NCI-H146 treated with DMSO at 0.1 percent for 48 hours (cell line): ENCODE data around the gene PRKN.
"Not testable (repeated sequence)": the region's sequence is repeated elsewhere in the genome, so short reads cannot be mapped to it uniquely, and the experiment has no call there.

ENCODE experiments used
- DNase-seq: peaks from one replicate; lab custom pipeline; 2025; ENCODE audit not compliant: unreplicated experiment; lab: John Stamatoyannopoulos, UW

The PRKN gene

DNA sequence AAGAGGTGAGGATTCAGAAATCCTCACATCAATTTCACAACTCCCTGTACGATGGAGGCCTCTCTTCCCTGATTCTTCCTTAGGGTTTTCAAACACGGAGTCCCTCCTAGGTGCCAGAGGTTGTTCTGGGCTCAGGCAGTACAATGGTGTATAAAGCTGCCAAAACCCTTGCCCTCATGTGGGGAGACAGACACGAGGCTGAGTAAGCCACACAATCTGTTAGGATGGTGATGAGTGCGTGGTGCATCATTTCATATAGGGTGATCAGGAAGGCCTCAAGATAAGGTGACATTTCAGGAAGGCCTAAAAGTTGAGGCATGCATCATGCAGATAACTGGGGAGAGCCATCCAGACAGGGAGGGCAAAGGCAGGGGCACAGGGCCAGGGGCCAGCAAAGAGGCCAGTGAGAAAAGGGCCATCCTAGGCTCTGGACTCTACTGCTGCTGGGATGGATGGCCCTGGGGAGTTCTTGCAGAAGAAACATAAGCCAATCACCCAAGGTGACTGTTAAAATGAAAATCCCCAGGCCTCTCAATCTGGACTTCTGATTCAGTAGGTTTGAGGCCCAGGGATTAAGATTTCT lies 186.5 kb downstream of the PRKN start:
- DNase-seq = no peak

DNA sequence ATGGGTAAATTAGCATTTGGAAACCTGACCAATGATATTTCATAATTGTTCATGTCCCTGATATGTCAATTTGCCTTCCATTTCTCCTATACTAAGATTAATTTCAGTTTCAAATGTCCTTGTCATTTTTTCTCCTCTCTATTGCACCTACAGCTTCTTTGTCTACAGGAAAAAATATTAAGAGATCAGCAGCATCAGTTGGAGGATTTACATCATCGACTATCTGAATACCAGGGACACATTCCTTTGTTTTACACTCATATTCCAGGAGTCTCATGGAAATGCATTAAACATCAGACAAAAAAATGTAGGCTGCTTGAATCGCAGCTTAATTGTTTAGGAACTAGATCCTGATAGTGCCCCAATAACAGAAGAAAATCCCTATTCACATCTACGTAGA lies 188.2 kb downstream of the PRKN start:
- no peak for DNase-seq

DNA sequence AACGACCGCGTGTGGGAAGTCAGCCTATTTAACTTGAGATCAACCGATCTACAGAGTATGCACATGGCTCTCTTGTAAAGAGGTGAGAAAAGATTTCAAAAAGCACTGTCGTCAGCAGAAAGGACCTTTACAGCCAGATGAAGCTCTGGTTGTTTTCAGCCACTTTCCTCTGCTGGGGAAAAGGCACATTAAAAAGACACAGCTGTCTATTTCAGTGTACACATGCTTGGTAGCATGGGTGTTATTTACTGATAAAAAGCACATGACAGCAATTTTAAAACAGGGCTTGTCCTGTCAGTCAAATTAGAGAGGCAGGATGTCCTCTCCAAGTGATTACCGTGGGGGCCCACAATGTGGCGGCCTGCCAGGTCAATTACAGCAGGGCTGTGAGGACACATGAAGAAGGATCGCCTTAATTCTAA lies 188.9 kb downstream of the PRKN start:
- peak; percentile 80 for DNase-seq

DNA sequence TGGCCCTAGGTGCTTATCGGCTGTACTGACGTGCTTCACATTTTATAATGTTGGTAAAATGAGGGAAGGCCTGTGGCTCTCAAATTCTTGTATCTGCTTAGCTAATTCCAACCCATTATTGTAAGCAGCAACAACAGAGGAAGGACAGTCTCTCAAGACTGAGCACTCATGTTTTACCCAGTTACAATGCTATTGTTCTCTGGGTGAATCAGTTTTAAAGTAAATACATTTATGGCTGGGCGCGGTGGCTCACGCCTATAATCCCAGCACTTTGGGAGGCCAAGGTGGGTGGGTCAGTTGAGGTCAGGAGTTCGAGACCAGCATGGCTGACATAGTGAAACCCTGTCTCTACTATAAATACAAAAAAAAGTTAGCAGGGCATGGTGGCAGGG lies 194.6 kb downstream of the PRKN start:
- no peak for DNase-seq

DNA sequence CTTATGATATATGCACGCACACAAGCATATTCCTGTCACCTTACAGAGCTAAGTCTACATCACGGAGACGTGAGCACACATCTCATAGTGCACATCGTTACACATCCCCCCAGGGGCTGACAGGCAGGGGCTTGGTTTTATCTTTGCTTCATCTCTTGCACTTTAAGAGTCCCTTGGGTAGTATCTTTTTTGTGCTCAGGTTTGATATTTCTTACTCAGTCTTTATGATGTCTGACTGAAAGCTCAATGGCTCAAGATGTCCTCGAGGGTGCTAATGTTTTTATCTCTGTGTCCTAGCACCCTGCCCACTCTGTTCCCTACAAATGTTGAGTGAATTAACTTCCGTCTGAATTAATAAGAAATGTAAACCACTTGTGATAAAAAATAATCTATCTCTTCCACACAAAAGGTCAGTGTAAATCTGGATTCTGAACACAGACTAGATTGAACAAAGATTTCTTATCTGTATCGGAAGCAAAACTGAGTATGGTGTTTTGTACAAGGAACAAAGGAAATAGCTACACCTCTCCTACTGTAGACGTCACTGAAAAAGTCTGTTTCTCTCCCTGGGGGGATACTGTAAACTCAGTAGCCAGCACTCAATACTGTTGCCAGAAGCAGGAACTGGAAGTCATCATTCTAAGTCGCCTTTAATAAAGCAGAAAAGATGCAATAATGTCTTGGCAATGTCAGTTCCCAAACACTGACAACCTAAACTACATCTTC lies 195.1 kb downstream of the PRKN start:
- no peak for DNase-seq

DNA sequence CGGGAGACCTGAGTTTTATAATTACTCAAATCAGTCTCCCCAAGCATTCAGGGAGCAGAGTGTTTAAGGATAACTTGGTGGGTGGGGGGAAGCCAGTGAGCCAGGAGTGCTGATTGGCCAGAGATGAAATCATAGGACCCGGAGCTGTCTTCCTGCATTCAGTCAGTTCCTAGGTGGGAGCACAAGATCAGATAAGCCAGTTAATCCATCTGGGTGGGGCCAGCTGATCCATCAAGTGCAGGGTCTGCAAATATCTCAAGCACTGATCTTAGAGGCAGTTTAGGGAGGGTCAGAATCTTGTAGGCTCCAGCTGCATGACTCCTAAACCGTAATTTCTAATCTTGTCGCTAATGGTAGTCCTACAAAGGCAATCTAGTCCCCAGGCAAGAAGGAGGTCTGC lies 196.2 kb downstream of the PRKN start:
- not testable (repeated sequence) for DNase-seq

DNA sequence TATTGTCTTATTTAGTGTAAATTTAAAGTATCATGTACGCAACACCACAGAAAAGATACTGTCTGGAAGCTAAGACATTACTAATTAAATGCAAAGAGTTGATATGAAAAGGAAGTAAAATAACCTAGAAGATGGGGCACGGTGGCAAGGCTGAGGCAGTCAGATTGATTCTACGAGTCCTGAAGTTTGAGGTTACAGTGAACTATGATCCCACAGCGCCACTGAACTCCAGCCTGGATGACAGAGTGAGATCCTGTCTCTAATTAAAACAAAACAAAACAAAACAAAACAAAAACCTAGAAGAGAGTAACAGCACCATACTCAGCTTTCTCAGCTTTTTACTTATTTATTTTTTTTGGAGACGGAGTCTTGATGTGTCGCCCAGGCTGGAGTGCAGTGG lies 199.0 kb downstream of the PRKN start:
- DNase-seq = no peak

DNA sequence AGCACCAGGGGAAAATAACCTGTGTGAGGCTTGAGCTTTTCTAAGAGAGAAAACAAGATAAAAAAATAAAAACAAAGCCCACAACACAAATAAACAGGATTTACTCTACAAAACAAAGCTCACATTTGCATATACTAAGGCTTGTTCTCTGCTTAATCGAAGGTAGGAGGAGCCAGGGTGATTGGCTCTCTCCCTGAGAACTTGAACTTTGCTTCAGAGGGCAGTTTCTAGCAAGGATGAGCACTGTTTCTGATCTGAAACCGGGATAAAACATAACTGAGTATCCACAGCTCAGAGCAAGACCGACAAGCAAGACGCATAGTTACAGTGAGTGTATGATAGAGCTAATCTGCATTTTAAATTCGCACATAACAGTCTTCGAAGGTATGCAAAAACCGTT lies 200.6 kb downstream of the PRKN start:
- DNase-seq = no peak

DNA sequence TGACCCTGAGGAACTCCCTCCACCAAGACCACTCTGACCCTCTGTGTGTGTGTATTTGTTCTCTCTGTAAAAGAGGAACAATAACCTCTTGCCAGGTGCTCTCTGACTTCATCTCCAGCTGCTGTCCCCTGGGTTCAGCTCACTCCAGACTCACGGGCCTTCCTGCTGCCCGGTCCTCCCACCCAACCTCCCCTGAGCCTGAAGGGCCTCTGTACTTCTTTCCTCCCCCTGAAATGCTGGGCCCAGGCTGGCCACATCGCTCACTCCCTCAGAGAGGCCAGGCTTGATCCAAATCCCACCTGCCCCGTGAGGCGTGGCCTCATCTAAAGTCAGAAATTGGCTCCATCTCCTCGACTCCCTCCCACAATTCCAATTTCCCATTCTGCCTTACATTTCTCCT lies 202.4 kb downstream of the PRKN start:
- DNase-seq = peak; percentile 67

DNA sequence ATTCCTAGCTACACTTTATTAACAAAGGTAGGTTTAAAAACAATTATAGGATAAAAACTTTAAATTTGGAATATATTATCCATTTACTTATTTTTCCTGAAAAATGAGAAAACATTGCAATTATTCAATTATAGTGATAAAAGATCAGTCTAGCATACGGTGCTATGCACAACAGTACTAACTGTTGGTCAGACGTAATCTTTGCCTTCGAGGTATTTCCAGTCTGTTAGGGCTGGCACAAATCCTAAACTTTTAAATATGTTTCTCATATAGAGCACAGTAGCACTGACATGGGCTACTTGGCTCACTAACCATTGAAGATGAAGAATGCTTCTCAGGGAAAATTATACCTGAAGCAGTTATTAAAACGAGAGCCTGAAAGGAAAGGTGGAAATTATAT lies 214.8 kb downstream of the PRKN start:
- no peak for DNase-seq

DNA sequence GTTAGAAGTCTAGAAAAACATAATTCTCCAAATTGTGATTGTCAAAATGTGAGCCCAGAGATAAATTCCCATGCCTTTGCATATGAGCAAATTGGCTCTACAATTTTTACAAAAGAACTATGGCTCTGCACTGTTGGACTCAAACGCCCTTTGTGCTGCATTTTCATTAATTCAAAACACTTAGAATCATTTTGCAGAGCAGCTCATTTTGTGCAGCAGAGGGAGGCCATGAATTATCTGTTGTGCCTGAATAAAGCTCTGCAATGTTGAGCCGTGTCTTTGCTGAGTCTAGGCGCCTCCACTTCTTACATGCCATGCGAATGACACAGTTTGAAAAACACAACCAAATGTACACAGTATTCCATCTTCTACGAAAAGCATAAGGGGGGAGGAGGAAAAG lies 230.2 kb downstream of the PRKN start:
- DNase-seq = no peak

DNA sequence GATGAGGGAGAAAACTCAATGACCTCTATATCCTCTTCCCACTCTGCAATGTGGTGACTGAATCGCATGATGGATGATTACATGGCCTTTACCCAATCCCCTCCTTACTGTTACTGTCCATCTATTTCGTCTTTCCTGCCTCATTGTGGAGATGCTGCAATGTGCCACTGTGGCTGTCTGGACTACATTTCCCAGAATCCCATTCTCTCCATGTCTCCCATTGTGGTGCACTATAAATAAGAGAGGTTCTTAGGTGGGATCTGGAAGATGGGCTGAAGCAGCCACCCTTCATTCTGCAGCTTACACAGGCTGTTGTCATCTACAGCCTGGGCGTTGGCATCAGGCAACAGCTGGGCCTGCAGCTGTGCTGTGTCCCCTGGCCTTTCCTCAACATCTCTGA lies 233.6 kb downstream of the PRKN start:
- no peak for DNase-seq

DNA sequence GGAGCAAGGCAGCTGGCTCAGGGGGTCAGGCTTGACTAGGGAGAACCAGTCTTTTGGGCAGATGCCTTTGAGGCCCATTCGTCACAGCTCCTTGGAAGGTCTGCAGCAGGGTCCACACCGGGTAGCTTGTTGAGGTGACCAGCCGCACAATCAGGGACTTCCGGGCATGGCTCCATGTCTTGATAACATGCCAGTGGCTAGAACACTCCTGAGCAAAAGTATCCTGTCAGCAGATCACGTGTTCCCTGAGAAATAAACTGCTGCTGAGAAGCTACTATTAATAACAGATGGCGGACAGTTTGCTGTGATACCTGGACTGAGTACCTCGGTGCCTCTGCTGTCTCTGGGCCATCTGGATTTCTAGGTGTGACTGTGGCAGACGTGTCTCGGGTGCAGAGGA lies 235.9 kb downstream of the PRKN start:
- DNase-seq = no peak

DNA sequence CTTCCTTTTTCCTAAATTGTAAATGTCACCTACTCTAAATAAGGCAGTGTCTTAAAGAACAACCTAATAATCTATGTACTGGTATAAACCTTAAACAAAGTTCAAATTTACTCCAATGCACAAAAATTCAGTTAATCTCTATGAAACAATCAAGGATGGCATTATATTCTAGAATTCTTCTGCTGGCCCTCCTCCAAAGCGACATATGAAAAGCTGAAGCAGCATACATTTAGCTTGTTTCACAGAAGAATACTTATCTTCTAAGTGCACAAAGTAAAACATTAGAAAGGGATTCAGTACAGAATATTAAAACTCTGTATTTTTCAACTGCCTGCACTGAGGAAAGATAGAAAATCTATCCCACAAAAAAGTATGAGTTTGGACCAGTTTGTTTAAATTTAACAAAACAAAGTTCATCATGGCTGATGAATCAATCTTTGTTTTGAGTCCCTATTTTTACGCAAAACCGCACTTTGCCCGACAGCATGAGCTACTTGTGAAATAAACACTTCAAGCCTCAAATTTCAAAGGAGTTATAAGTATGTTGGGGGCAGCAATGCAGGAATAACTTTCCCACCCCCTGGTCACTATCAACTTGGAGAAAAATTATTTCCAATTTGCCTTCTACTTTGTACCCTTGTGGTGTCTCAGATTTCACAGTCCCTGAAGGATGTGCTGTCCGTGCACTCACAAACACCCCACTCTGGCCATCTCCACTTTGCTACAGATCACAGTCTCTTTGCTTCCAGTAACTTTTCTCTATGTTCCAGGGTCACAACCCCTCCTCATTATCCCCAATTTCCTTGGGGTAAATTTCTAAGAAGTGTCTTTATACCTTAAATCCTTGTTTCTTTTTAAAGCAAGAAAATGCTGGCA lies 238.2 kb downstream of the PRKN start:
- no peak for DNase-seq

DNA sequence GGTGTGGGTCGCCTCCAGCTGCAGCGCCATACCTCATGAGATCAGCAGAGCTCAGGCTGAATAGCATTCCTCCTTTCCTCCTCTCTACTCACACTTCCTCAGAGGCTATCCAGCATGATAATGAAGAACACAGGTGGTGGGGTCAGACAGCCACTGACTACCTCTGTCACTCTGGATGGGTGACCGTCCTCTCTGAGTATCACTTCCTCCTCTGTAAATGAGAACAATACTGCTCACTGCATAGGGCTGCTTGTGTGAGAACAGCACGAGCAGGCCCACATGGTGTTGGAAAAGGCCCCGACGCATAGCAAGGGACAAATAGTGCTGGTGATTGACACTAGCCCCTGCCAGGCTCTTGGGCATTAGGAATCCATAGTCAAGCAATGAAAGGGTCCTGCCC lies 239.1 kb downstream of the PRKN start:
- no peak for DNase-seq

DNA sequence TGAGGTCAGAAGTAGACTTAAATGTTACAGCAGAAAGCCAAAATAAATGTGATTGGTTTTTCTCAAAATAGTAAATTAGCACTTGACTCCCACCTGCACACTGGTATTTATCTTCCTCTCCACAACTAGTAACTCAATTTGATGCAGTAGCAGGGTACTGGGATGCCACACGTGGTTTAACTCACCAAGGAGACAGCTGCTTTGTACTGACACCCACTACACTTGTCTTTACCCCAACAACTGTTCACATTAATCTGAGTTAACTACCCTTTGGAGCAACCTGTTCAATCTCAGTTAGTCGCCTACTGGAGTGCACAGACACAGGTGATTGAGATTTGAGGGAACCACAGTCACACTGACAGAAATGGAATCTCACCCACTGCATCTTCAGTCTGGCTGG lies 242.1 kb downstream of the PRKN start:
- DNase-seq = no peak

DNA sequence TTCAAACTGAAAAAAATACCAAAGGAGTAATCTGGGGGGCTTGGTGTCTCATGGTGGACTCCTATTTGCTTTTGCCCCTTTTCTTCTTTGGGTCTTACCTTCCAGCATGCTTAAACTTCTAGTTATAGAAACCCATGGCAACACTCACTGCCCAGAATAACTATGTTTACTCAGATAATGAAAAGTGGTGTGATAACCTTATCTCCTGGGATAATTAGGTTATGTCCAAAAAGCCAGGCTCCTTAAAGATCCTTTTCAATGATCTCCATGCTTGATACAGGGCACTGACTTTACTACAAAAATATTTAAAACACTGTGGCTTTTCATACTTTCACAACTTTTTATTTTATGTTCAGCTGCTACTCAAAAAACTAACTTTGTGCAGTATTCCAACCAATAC lies 245.6 kb downstream of the PRKN start:
- peak; percentile 53 for DNase-seq

DNA sequence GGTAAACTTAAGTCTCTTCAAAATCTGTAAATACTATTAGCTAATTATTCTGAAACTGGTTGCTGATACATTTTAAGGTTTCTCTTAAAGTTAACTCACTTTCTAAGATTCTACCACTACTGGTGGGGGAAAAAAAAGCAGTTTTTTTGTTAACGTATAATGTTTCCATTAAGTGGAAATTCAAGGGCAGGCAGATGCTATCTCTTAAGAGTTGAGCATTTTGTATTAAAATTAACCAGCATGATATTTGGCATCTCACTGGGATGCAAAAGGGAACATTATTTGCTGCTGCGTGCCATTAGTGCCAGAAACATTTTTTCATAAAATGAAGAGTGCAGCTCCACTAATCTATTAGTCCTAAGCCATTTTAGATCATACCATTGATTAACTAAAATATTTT lies 246.2 kb downstream of the PRKN start:
- no peak for DNase-seq

DNA sequence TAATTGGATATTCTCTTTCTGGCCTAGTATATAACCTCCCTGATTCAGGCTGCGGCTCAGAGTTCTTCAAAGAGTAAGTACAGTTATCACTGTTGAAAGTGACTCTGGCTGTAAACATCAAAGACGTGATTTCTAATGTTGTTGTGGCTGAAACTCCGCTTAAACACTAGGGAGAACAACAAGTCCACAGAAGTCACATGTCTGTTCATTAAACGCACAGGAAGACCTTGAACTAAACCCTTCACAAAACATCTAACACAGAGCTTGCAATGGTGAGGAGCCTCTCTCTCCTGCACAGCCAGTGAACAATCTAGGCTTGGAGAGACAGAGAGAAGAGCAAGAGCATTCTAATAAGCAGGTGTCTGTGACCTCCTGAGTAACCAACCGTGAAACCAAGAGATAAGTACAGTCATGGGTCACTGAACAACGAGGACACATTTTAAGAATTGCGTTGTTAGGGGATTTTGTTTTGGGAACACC lies 249.3 kb downstream of the PRKN start:
- peak; percentile 92 for DNase-seq

DNA sequence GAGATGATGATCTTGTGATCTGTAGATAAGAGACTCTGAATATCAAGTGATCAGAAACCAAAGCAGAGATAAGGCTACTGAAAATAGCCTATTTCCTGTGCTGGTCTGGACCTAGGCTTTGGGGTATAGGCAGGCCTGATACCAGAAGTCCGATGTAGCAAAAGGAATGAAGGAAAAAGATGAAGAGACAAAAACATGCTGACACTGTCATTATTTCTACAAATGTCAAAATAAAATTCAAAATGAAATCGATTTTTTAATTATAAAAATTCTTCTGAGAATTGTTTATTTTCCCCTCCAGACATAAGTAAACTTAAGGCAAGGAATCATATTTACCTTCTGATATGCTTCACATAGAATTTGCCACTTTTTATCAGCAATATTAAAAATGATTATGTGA lies 252.8 kb downstream of the PRKN start:
- DNase-seq = no peak

DNA sequence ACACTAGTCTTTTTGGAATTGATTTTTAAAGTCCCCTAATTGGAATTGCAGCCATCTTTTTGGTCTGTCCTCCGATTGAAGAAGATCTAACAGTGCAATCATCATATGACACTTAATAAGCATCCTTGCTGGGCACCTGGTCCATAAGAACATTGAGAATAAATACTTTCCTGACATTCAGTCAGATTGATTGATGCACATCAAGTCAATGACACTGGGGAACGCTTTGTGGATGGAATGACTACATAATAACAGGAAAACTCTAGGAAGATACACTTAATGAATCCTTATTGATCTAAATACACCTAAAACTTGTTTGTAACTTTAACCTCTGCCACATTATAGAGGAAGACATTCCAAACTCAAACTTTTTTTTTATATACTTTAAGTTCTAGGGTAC lies 255.7 kb downstream of the PRKN start:
- DNase-seq = no peak

DNA sequence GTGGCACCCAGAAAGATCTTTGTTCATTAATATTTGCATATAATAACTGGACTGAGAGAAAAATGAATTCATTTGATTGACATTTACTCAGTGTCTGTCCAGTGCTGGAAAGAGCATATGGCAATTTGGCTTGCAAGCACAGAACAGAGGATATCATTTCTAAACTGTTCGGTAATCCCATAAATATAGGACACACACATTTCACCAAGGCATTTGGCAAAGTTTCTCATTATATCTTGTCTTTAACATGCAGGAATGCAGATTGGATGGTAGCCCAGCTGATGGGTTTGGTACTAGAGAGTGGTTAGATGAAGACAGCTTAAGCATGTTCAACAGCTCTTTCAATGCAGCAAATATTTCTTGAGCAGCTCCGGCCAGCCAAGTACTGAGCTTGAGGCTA lies 259.2 kb downstream of the PRKN start:
- DNase-seq = no peak
